ENCODE measurements around the gene ZNF423. TPM values are rescaled to one million over a fixed set of nuclear protein-coding genes. Genes with fewer than 3 reads are reported as not detected.

Gene ZNF423
- total RNA-seq, 1 donor from 2014 or later = 11.0 TPM

DNA sequence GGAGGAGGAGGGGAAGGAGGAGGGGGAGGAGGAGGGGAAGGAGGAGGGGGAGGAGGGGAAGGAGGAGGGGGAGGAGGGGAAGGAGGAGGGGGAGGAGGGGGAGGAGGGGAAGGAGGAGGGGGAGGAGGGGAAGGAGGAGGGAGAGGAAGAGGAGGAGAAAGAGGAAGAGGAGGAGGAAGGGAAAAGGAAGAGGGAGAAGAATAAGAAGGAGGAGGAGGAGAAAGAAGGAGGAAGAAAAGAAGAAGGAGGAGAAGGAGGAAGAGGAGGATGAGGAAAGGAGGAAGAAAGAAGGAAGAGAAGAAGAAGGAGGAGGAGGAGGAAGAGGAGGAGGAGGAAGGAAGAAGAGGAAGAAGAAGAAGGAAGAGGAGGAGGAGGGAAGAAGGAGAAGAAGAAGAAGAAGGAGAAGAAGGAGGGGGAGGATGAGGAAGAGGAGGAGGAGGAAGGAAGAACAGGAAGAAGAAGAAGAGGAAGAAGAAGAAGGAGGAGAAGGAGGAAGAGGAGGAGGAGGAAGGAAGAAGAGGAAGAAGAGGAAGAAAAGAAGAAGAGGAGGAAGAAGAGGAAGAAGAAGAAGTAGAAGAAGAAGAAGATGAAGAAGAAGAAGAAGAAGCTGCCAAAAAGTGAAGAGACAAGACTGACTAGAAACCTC, 378.5 kb downstream of the ZNF423 start:
- DNase-seq (ENCODE audit: low spot score) = no peak

- no peak for DNase-seq (ENCODE audit: low spot score)
Measured at GRCh38 chr16:49474741-49475140, 381.2 kb downstream of the ZNF423 start.

GRCh38 chr16:49473773-49474172, 382.1 kb downstream of the ZNF423 start:
- no peak for DNase-seq (ENCODE audit: low spot score)

DNA sequence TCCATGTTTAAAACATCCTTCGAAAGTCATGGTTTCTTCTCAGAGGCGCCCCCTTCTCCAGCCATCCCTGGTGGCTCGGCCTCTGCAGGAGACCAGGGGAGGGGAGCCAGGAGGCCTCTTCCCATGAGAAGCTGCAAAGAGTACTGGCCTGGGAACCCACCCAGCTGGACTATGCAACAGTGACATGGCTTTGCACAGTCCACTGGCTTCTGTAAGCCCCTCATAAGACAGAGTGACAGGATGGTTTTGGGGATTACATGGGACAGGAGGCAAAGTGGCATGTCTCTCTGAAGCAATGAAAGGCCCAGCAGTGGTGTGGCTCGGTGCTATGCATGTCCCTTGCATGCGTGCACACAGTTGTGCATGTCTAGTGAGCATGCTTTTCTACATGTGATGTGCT, 382.8 kb downstream of the ZNF423 start:
- no peak for DNase-seq (ENCODE audit: low spot score)

GRCh38 chr16:49472598-49472997, 383.3 kb downstream of the ZNF423 start:
- DNase-seq (ENCODE audit: low spot score) = no peak

GRCh38 chr16:49471038-49471727, 384.7 kb downstream of the ZNF423 start:
- no peak for DNase-seq (ENCODE audit: low spot score)

DNA sequence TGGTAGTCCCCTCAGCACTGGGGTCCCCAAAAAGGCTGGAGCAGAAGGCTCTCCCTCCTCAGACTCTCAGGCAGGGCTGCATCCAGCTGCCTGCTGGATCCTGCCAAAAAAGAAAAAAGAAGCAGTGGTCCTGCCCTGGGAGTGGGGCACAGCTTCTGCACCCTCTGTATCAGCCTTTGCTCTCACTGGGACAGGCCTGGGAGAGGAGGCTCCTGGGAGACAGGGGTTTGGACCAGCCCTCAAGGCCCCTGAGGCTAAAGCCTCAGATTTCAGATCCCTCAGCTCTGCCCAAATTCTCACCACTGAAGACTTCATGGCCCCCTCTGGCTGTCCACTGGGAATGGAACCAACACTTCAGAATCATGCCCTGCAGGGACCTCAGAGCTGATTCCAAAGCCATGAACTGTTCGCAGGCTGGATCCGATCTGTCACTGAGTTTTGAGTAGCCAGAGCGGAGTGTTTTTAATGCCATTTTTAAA, 385.4 kb downstream of the ZNF423 start:
- DNase-seq (ENCODE audit: low spot score) = no peak

- no peak for DNase-seq (ENCODE audit: low spot score)
Measured at GRCh38 chr16:49469930-49470451, 385.9 kb downstream of the ZNF423 start.

- DNase-seq (ENCODE audit: low spot score) = no peak
Measured at GRCh38 chr16:49469311-49469670, 386.6 kb downstream of the ZNF423 start.

- no peak for DNase-seq (ENCODE audit: low spot score)
Measured at GRCh38 chr16:49468611-49469310, 387.2 kb downstream of the ZNF423 start.

DNA sequence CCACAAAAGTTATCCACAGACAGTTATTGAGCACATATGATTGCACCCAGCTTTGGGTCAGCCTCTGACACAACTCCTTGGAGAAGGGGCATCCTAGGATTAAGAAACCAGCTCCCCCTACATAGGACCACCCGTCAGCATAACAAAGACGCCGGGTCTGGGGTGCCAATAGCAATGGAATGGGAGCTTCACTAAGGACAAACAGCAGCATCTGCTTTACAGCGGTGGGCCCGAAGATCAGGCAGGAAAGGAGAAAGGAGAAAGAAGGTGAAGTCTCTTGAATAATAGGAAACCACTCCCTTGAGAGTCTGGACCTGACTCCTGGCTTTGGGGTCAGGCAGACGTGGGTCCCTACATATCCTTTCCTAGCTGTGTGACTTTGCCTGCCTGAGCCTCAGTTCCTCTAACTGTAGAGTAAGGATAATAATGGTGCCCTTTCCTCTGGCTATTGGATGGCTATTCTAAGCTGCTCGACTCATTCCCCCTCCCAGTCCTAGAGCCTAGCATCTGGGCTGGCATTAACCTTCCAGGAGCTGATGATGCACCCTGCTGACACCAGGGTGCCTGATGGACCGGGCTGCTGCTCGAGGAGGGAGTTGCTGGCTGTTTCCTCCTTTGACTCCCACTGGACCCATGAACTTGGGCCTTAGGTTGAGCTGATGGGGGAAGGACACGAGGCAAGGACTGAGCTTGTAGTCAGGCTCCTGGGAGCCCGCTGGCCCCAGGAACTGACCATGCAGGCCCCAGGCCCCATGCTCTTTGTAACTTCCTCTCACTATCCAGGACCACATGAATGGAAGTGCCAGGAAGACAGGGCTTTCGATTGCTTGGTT, 388.2 kb downstream of the ZNF423 start:
- DNase-seq (ENCODE audit: low spot score) = no peak

- DNase-seq (ENCODE audit: low spot score) = no peak
Measured at GRCh38 chr16:49466881-49467280, 389.0 kb downstream of the ZNF423 start.

GRCh38 chr16:49466529-49466831, 389.4 kb downstream of the ZNF423 start:
- no peak for DNase-seq (ENCODE audit: low spot score)

GRCh38 chr16:49465661-49466528, 390.0 kb downstream of the ZNF423 start:
- DNase-seq (ENCODE audit: low spot score) = no peak

DNA sequence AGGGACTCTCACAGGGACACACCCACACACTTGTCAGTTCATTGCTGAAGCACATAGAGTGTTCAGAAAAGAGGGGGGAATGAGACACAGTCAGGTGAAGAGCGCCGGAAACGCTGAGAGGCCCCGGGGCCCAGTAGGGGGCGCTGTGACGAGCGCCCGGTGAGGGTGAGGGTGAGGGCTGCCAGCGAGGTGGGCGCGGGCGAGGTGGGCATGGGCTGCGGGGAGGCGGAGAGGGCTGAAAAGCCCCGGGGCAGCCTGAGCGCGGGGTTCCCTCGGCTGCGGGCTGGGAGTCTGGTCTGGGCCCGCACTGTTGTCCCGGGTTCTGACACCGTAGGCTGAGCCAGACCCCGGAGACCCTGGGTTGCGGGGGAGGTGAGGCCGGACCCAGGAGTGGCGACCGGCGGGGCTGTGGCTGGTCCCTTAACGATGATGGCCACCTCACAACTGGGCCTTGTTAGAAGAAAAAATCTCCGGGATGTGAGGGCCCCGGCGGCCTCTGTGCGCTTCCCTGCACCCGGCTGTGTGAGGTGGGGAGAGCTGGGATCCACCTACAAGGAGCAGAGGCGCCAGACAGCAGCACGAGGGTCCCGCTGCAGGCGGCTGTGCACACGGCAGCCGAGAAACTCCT, 390.9 kb downstream of the ZNF423 start:
- no peak for DNase-seq (ENCODE audit: low spot score)

DNA sequence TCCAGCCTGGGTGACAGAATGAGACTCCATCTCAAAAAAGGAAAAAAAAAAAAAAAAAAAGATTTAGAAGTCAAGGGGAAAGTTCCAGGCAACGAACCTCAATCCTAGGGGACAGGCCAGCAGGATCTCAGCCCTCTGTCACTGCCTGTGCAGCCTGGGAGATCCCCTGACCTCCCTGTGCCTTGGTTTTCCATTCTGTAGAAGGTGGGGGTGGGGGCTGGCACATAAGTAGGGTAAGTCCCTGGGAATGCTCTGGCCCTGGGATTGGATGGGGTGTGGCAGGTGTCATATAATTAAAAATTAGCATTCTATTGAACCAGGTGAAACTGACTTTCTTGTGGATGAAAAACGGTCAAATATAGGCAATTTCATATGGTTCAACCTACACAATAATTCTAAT, 391.8 kb downstream of the ZNF423 start:
- no peak for DNase-seq (ENCODE audit: low spot score)

DNA sequence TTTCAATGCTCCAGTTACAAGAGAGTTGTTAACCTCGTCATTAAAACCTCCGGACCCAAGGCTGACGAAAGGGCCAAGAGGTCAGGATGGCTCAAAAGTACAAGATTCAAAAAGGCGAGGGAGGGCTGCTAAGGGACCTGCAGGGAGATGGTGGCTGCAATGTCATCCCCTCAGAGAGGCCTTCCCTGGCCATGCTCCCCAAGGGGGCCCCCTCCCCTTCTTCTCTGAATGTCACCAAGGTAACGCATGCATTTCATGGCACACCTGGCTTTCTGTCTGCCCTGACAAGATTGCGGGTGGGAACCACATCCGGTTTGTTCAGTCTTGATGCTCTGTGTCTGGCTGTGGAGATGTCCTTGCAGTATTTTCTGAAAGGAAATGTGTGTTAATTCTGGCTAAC, 392.4 kb downstream of the ZNF423 start:
- DNase-seq (ENCODE audit: low spot score) = peak; percentile 28

GRCh38 chr16:49462989-49463371, 392.9 kb downstream of the ZNF423 start:
- DNase-seq (ENCODE audit: low spot score) = no peak

GRCh38 chr16:49462362-49462988, 393.4 kb downstream of the ZNF423 start:
- no peak for DNase-seq (ENCODE audit: low spot score)

DNA sequence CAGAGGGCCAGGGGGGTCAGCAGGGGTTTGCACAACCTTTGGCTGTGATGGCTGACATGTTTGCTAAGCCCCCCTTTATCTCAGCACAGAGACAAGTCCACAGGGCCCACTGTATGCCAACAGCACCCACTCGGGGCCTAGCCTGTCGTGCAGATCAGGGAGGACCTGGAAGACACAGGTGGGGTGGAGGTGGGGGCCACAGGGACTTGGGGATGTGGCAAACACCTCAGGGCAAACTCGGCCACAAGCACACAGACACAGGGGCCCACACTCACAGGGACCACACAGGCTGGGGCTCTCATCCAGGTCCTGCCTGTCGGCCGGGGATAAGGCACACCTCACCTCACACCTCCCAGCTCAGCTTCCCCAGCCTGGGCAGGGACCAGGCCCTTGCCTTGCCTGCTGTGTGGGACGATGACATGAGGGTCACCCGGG, 394.4 kb downstream of the ZNF423 start:
- no peak for DNase-seq (ENCODE audit: low spot score)
